Measurements from ENCODE around the gene ZSWIM1. TPM values are rescaled to one million over a fixed set of nuclear protein-coding genes. Genes with fewer than 3 reads are reported as not detected.

Gene ZSWIM1
- total and polyA plus RNA-seq, 2 of the 8 experiments (the other 6 are each of a cell fraction or from before 2014, with no cell fraction given): 14.1 to 15.6 TPM

DNA sequence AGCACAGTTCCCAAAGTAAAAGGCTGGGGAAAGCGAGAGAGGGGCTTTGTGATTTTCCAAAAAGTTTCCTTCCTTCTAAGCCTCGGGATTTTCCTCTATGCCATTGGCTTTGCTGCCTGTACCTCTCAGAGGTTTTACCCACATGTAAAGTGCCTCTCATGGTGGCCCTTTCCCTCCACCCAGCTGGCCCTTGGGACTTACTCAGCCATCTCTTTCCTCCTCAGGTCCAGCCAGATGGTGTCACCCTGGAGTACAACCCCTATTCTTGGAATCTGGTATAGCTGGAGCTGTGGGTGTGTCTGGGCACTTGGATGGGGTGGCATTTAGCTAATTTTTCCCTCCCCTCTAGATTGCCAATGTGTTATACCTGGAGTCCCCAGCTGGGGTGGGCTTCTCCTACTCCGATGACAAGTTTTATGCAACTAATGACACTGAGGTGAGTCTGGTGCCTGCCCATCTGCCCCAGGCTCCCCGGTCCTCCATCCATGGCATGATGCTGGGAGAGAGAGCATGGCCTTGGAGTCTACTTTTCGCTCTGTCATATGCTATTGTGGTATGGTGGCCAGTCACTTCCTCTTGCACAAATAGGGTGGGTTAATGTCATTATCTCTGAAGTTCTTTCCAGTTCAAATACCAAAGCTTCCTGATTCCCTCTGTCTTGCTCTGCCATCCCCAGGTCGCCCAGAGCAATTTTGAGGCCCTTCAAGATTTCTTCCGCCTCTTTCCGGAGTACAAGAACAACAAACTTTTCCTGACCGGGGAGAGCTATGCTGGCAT lies 11.2 kb downstream of the ZSWIM1 start:
- peaks cover 15% of the 10 kb centered on the region; the same call in 1 of the 2 replicates for H3K23me2 ChIP-seq (ENCODE audit: low read depth, low read length)
- no peak overlapping the region for H2AFZ ChIP-seq (ENCODE audit: low read length)
- no peak overlapping the region for H3K23ac ChIP-seq (ENCODE audit: insufficient read length)
- H3K9me3 ChIP-seq (ENCODE audit: insufficient read depth in 2 of 2, low read depth in 1 of 2, low read length in 1 of 2): no peaks in the 10 kb centered on the region
- peaks cover 6 to 16% (median 10%) of the 10 kb centered on the region in 4 experiments for H3K36me3 ChIP-seq (ENCODE audit: control insufficient read depth in 2 of 4, insufficient read depth in 4 of 4, low read length in 3 of 4)
- H4K20me1 ChIP-seq (replicated peaks in 1 of 2; ENCODE audit: control insufficient read depth in 1 of 2, insufficient read depth in 2 of 2, low read length in 2 of 2): peaks cover 0 to 9% of the 10 kb centered on the region in 2 experiments
- ChIA-PET POLR2A (ENCODE audit: partially characterized antibody) (interaction anchor here (0.6 to 11.2 kb wide), 15 partner anchors 8 to 101 kb away, joined by 3 to 172 read pairs (median 4); partner anchors contain the start of genes DNTTIP1, PCIF1, PLTP and WFDC3), CTCF (ENCODE audit: partially characterized antibody) (interaction anchor here (0.7 to 6.3 kb wide), 12 partner anchors 9 to 79 kb away, joined by 3 to 40 read pairs (median 6); partner anchors contain the start of gene ZSWIM1)
- no peak for DNase-seq (ENCODE audit: low read depth in 1 of 2, low spot score in 2 of 2)
- H4K8ac ChIP-seq (ENCODE audit: extremely low read depth, insufficient read depth, low read length): no peak overlapping the region; the same call in 1 of the 2 replicates
- H2AK5ac ChIP-seq (ENCODE audit: low read depth, low read length): no peak overlapping the region
- 81% methylated on average over 9 of the region's 9 CpGs; no CpG with 5 or more reads in 1 of the 2 experiments for whole genome bisulfite sequencing, 2 experiments (ENCODE audit: extremely low coverage in 1 of 2, insufficient coverage in 1 of 2, insufficient read length in 1 of 2, insufficient replicate concordance in 2 of 2, low coverage in 1 of 2, low lambda C conversion rate in 2 of 2, missing lambda C conversion rate in 1 of 2)
- no peak overlapping the region for H2BK15ac ChIP-seq (ENCODE audit: low read length)
- H2BK12ac ChIP-seq (ENCODE audit: low read depth, low read length): no peak overlapping the region
- H3K79me1 ChIP-seq (ENCODE audit: low read depth, low read length): peaks cover 3% of the 10 kb centered on the region; the same call in 1 of the 2 replicates
- no peak overlapping the region for H3K56ac ChIP-seq (replicated peaks; ENCODE audit: insufficient read length, low read depth, low read length)
- no peak for FAIRE-seq
- TF ChIP-seq POLR2AphosphoS5 (IDR thresholded peaks at IDR 0.05; ENCODE audit: low read depth, low read length) (no peak), FOSL1 (IDR thresholded peaks at IDR 0.05; ENCODE audit: insufficient read depth, low read depth, low read length) (no peak), BCL11A (IDR thresholded peaks at IDR 0.05; ENCODE audit: low read depth in 2 of 2, low read length in 2 of 2) (no peak), RAD21 (IDR thresholded peaks at IDR 0.05 in 1 of 2, conservative IDR thresholded peaks at IDR 0.05 in 1 of 2; ENCODE audit: low read depth in 2 of 2, low read length in 2 of 2) (0 out of 4 replicates have a peak, but pooled peaks of 1 of the 2 experiments have one; percentile 1), SP2 (IDR thresholded peaks at IDR 0.05; ENCODE audit: low read length) (no peak), POLR2A (IDR thresholded peaks at IDR 0.05; ENCODE audit: control extremely low read depth in 1 of 2, low read depth in 2 of 2, low read length in 2 of 2) (peak in 1 of 2 experiments; percentile 49; a peak in 1 of 3 replicates)
- TF ChIP-seq, protein P1, sequence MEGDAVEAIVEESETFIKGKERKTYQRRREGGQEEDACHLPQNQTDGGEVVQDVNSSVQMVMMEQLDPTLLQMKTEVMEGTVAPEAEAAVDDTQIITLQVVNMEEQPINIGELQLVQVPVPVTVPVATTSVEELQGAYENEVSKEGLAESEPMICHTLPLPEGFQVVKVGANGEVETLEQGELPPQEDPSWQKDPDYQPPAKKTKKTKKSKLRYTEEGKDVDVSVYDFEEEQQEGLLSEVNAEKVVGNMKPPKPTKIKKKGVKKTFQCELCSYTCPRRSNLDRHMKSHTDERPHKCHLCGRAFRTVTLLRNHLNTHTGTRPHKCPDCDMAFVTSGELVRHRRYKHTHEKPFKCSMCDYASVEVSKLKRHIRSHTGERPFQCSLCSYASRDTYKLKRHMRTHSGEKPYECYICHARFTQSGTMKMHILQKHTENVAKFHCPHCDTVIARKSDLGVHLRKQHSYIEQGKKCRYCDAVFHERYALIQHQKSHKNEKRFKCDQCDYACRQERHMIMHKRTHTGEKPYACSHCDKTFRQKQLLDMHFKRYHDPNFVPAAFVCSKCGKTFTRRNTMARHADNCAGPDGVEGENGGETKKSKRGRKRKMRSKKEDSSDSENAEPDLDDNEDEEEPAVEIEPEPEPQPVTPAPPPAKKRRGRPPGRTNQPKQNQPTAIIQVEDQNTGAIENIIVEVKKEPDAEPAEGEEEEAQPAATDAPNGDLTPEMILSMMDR (IDR thresholded peaks at IDR 0.05; ENCODE audit: control extremely low read depth in 1 of 3, insufficient read depth in 1 of 3, low read depth in 1 of 3, low read length in 3 of 3): peak in 1 of 3 experiments; percentile 12; a peak in 1 of 4 replicates
- H3K14ac ChIP-seq (ENCODE audit: insufficient read length): no peak overlapping the region
- H3K18ac ChIP-seq (ENCODE audit: extremely low read depth, low read length): no peak overlapping the region
- no peak overlapping the region for H2BK5ac ChIP-seq (ENCODE audit: low read depth, low read length)
- no peak overlapping the region for H4K91ac ChIP-seq (replicated peaks; ENCODE audit: insufficient read length, low read length)
- H3K27me3 ChIP-seq (replicated peaks in 1 of 4; ENCODE audit: control insufficient read depth in 3 of 4, extremely low read depth in 1 of 4, insufficient read depth in 3 of 4, low read length in 3 of 4): no peaks in the 10 kb centered on the region
- H2BK20ac ChIP-seq (ENCODE audit: low read length): no peak overlapping the region
- H3K27ac ChIP-seq (ENCODE audit: low read depth, low read length): no peak overlapping the region
- no peak overlapping the region for H4K5ac ChIP-seq (ENCODE audit: insufficient read length, low read depth, low read length)
- peak overlapping the region; percentile 55 to 79 (median 74) for H3K4me3 ChIP-seq (ENCODE audit: extremely low read depth in 1 of 4, insufficient read depth in 2 of 4, low read depth in 3 of 4, low read length in 4 of 4)
- no peak overlapping the region for H3K4ac ChIP-seq (replicated peaks; ENCODE audit: insufficient read length, low read depth, low read length)
- 0 out of 7 replicates have a peak overlapping the region, but pooled peaks of 1 of the 4 experiments have one; percentile 38 for H3K9ac ChIP-seq (replicated peaks in 1 of 4; ENCODE audit: extremely low read depth in 1 of 4, low read depth in 3 of 4, low read length in 3 of 4)
- H3K4me1 ChIP-seq (replicated peaks in 1 of 4; ENCODE audit: control insufficient read depth in 3 of 4, insufficient read depth in 4 of 4, low read length in 3 of 4): peaks cover 0 to 10% (median 6%) of the 10 kb centered on the region in 4 experiments; a peak in 6 of 7 replicates
- peaks cover 0 to 7% of the 10 kb centered on the region in 2 experiments; a peak in 1 of 4 replicates for H3K79me2 ChIP-seq (ENCODE audit: control insufficient read depth in 1 of 2, insufficient read depth in 2 of 2, low read length in 2 of 2)
- H3K4me2 ChIP-seq (ENCODE audit: insufficient read depth in 1 of 2, low read depth in 2 of 2, low read length in 2 of 2): peak overlapping the region; percentile 72 to 95
- no peak overlapping the region for H2BK120ac ChIP-seq (replicated peaks; ENCODE audit: low read depth, low read length)

Measured in H1 (cell line).